Testis (tissue), 3 donors: ENCODE measurements around the gene FGFR3. TPM values are rescaled to one million over a fixed set of nuclear protein-coding genes. Genes with fewer than 3 reads are reported as not detected.

ENCODE experiments used
- DNase-seq: peaks from one replicate; pipeline ENCODE4 v3.0.0-alpha.2; 2019
- H3K27ac ChIP-seq, 2 donors: fragments of 200-600 bp; sonication (generic); one replicate each; pipeline ENCODE4 v1.5.1; 2019
- H3K27me3 ChIP-seq: fragments of 200-600 bp; sonication (generic); one replicate; pipeline ENCODE4 v1.5.1; 2019
- H3K36me3 ChIP-seq: fragments of 200-600 bp; sonication (generic); one replicate; pipeline ENCODE4 v1.5.1; 2017; ENCODE audit warnings: low read depth; ENCODE audit errors: missing control alignments
- H3K4me1 ChIP-seq: fragments of 200-600 bp; sonication (generic); one replicate; pipeline ENCODE4 v1.5.1; 2019
- H3K4me3 ChIP-seq, 2 donors: fragments of 200-600 bp; sonication (generic); one replicate each; pipeline ENCODE4 v1.5.1; 2017 to 2019
- H3K9me3 ChIP-seq: fragments of 200-600 bp; sonication (generic); one replicate; pipeline ENCODE4 v1.5.1; 2017
- POLR2A ChIP-seq: fragments of 450-650 bp; IDR thresholded peaks from one replicate; pipeline ENCODE4 v1.6.1; 2017; ENCODE audit warnings: antibody characterized with exemption, mild to moderate bottlenecking, moderate library complexity
- WGBS, 2 donors: methylation state at CpG; one replicate each; pipeline ENCODE4 v1.1.5; 2018; 5-methylcytosine and 5-hydroxymethylcytosine counted together
- intact Hi-C: fragments of 100-400 bp; cut with DNase I; formaldehyde crosslinking; loops from one replicate; pipeline ENCODE4 v1.15.1; 2023; ENCODE audit warnings: low total_unique reads
- polyA plus RNA-seq: library from polyadenylated mRNA; stranded (reverse); fragments of 350-450 nt; fragmentation: Illumina TruSeq; extraction: RNeasy Lipid Tissue Mini Kit (QIAGEN cat#74804); gene quantifications from one replicate; pipeline ENCODE4 v1.2.3, GENCODE V29; 2014; ENCODE audit warnings: low read depth, low replicate concordance; ENCODE audit not compliant: insufficient read depth
- total RNA-seq, 2 donors: library from RNA; depleted of rRNA; stranded (reverse); fragments of >200 nt; gene quantifications; one replicate each; pipeline ENCODE4 v1.2.3, GENCODE V29; 2016
- TF ChIP-seq, protein P1 (sequence below), 3 experiments: fragments of 450-650 bp in 2 of 3; fragments of 200-600 bp in 1 of 3; sonication (generic) in 1 of 3; IDR thresholded peaks; one replicate each; pipeline ENCODE4 v1.5.1; 2016 to 2019; ENCODE audit warnings: antibody characterized with exemption in 3 of 3, mild to moderate bottlenecking in 2 of 3, moderate library complexity in 1 of 3

FGFR3 gene
- total and polyA plus RNA-seq, 3 donors from 2014 or later = 39.2 to 93.7 (median 79.6) TPM

DNA sequence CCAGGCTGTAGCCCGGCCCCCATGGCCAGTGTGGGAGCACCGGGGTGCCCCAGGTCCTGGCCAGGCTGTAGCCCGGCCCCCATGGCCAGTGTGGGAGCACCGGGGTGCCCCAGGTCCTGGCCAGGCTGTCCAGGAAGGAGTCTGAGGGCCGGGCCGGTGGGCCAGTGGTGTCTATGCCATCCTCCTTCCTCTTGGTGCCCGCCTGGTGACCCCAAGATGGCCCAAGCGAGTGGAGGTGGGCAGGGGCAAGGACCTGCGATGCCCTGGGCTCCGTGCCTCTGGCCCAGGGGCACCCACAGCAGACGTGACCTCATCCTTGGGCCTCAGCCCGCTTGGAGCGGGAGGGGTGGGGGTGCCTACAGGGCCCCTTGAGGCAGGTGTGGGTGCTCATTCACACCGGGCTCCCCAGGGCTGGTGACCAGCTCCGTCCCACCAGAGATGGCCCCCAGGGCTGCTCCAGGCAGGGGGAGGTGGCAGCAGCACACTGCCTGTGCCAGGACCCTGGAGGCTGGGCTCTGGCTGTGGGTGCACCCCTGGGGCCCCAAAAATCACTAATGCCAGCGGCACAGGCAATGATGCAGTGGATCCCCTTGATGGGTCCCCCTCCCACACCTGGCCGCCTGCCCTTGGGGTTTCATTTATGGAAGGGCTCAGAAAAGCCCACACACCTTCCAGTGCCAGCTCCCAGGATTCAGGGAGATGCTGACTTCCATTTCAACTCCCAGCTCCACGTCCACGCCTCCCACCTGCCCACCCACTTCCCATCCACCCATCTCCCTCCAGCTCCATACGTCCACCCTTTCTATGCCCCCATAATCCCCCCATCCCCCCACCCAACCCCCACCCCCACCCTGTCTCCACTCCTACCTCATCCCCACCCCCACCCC is 36.0 kb upstream of the FGFR3 start:
- H3K4me3 ChIP-seq = no peak overlapping the region
- no peak for DNase-seq
- intact Hi-C loops = loop anchor here (10.0 kb wide), 1 partner anchor 148 kb away; no protein-coding TSS in a partner anchor
- H3K4me1 ChIP-seq = no peaks in the 10 kb centered on the region
- H3K9me3 ChIP-seq = no peaks in the 10 kb centered on the region
- H3K27me3 ChIP-seq = no peaks in the 10 kb centered on the region
- TF ChIP-seq, protein P1, sequence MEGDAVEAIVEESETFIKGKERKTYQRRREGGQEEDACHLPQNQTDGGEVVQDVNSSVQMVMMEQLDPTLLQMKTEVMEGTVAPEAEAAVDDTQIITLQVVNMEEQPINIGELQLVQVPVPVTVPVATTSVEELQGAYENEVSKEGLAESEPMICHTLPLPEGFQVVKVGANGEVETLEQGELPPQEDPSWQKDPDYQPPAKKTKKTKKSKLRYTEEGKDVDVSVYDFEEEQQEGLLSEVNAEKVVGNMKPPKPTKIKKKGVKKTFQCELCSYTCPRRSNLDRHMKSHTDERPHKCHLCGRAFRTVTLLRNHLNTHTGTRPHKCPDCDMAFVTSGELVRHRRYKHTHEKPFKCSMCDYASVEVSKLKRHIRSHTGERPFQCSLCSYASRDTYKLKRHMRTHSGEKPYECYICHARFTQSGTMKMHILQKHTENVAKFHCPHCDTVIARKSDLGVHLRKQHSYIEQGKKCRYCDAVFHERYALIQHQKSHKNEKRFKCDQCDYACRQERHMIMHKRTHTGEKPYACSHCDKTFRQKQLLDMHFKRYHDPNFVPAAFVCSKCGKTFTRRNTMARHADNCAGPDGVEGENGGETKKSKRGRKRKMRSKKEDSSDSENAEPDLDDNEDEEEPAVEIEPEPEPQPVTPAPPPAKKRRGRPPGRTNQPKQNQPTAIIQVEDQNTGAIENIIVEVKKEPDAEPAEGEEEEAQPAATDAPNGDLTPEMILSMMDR (IDR thresholded peaks at IDR 0.05) = no peak
- no peak for TF ChIP-seq POLR2A
- H3K27ac ChIP-seq = no peak overlapping the region
- WGBS, 2 donors = 82 to 90% methylated on average over 5 to 20 of the region's 20 CpGs
- H3K36me3 ChIP-seq = no peaks in the 10 kb centered on the region

DNA sequence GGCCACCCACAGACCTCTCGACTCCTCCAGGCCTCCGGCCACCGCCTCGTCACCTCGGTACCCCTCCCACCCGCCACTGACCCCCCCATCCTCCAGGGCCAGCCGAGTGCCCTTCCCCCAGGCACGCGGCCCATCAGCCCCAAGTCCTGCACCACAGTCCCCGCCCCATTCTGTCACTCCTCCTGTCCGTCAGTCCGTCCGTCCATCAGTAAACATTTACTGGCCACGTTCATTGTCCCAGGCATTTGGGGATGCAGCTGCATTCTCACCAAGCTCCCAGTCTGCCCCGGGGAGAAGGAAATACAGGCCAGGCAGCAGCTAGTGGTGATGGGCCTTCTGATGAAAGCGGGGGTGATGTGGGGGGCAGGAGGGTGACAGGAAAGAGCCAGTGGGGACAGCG is 35.3 kb upstream of the FGFR3 start:
- 76 to 86% methylated on average over 8 to 17 of the region's 17 CpGs for WGBS, 2 donors
- Histone ChIP-seq H3K4me3 (no peak overlapping the region), H3K27ac (no peak overlapping the region), H3K36me3 (no peaks in the 10 kb centered on the region), H3K27me3 (no peaks in the 10 kb centered on the region), H3K4me1 (no peaks in the 10 kb centered on the region), H3K9me3 (no peaks in the 10 kb centered on the region)
- TF ChIP-seq POLR2A = no peak
- TF ChIP-seq, protein P1 (IDR thresholded peaks at IDR 0.05) = no peak
- DNase-seq = no peak
- intact Hi-C loops = loop anchor here (10.0 kb wide), 1 partner anchor 147 kb away; no protein-coding TSS in a partner anchor

DNA sequence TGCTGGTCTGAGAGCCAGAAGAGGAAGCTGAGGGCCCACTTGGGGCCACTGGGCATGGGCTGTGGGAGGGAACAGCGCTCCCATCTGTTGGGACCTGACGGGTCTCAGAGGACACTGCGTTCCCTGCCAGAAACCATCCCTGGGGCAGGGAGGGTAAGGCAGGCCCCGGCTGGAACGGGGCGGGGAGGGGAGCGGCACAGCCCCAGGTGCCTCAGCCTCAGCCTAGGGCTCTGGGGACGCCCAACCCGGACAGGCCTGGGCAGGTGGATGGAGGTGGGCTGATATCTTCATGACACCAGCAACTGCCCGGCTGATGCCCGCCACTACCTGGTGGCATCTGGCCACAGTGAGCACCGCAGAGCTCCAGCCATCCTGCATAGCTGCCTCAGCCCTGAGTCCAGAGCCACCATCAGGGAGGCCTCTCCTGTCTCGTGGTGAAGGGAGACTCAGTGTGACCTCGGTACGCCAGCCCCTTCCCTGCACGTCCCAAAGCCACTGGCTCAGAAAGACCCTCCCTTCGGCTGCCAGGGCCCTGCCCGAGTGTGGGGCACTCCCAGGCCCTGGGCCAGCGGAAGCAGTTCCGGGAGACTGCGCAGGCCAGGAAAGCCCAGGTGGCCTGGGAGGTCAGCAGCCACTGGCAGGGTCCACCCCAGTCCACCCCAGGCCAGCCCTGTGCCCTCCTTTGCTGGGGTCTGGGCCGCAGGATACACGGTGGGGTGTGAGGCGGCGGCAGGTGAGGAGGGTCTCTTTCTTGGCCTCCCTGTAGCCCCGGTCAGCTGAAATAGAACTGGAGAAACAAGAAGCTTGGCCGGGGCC is 34.6 kb upstream of the FGFR3 start:
- Histone ChIP-seq H3K9me3 (no peaks in the 10 kb centered on the region), H3K4me3 (no peak overlapping the region), H3K27ac (no peak overlapping the region), H3K27me3 (no peaks in the 10 kb centered on the region), H3K36me3 (no peaks in the 10 kb centered on the region), H3K4me1 (peaks cover 1% of the 10 kb centered on the region)
- WGBS, 2 donors = 76 to 92% methylated on average over 4 to 23 of the region's 27 CpGs
- DNase-seq = no peak
- TF ChIP-seq POLR2A = no peak
- TF ChIP-seq, protein P1 (IDR thresholded peaks at IDR 0.05) = no peak
- intact Hi-C loops = loop anchor here (10.0 kb wide), 1 partner anchor 146 kb away; no protein-coding TSS in a partner anchor

DNA sequence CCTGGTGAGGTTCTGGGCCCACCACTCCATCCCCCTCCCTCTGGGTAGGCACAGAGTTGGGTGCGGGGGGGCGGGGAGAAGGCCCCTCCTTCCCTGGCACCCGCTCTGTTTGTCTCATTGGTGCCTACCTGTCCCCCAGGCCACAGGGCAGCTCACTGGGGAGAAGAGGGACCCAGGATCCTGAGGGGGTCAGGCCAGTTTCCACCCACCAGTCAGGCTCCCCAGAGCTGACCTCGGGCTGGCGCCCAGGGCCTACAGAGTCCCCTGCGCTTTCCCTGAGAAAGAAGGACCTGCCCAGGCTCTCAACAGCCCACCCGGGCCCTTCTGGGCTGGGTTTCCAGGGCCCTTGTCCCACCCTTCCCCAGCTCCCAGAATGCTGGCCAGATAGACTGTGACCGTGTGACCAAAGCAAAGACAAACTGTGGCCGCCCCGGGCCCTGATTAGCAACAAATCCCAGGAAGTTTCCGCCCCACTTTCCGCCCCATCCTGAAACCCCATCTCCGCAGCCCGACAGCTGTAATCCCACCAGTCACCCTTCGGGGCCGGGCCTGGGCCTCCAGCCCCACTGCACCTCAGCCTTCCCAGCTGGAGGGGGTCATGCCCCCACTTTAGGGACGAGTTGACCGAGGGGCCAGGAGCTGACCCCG is 33.8 kb upstream of the FGFR3 start:
- Histone ChIP-seq H3K27ac (no peak overlapping the region), H3K4me3 (no peak overlapping the region), H3K36me3 (no peaks in the 10 kb centered on the region), H3K27me3 (no peaks in the 10 kb centered on the region), H3K4me1 (peaks cover 5% of the 10 kb centered on the region), H3K9me3 (no peaks in the 10 kb centered on the region)
- intact Hi-C loops = loop anchor here (10.0 kb wide), 1 partner anchor 146 kb away; no protein-coding TSS in a partner anchor
- no peak for TF ChIP-seq POLR2A
- TF ChIP-seq, protein P1 (IDR thresholded peaks at IDR 0.05) = no peak
- no peak for DNase-seq
- 86 to 87% methylated on average over 12 to 19 of the region's 19 CpGs for WGBS, 2 donors
